NCI-H1930 (cell line): ENCODE results near the gene RHBDD3.

Experiments used
- DNase-seq, 2 experiments: peaks; one replicate each; lab custom pipeline; 2025; lab: John Stamatoyannopoulos, UW

The RHBDD3 gene

DNA sequence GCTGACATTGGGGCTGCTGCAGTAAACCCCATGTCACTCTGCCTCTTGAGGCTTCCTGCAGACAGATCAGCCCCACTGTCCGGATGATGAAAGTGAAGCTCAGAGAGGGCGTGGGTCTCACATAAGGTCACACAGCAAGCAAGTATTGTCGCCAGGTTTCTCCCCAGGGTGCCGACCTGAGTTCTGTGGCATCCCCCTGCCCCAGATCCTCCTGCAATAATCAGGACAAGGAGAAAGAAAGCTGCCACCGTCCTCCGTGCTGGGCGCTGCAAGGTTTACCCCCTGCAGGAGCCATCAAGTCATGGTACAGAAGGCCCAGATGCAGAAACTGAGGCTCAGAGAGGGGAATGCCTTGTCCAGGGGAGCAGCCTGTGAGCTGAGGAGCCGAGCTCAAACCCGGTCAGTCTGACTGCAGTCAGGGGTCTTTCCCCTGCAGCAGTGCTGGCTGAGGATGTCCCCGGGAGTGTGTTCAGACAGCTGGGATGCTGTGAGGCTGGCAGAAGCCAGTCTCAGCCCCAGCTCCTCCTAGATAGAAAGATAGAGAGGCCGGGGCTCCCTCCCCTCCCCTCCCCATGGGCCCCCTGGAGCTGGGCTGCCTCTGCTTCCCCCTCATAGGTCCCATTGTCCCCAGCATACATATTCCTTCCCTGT lies 48.9 kb downstream of the RHBDD3 start:
- DNase-seq: no peak

DNA sequence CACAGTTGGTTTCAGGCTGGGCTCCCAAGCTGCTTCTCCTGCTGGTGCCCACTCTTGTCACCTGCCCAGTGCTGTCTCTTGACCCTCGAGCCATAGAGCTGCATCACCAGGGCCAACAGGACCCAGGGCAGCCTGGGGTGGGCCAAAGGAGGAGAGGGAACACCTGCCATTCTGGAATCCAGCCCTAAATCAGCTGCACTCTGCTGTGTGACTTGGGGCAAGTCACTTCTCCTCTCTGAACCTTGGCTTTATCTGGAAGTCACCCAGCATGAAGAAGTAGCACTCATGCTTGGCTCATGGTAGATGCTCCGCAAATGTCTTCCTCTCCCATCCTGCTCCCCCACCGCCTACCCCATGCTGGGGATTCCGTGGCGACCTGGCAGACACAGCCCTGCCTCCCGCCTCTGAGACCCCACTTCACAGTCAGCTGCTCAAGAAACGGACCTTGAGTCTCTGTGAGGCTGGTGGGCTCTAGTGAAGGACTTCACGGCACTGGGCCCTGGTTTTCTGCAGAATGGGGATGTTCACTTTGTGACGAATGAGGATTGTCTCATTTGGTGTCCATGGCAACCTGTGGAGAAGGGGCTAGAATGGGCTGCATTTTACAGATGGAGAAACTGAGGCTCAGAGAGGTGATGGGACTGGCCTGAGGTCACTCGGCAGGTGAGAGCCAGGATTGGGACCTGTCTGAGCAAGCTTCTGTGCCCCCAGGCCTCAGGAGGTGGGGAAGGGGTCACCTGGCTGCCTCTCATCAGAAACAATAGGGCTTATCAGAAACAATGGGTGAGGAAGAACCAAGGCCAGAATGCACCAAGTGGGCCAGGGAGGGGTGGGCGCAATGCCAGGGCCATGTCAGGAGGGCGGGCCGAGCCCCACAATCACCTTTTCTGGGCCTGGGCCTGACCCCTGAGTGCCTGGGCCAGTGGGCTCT lies 49.7 kb downstream of the RHBDD3 start:
- no peak for DNase-seq

DNA sequence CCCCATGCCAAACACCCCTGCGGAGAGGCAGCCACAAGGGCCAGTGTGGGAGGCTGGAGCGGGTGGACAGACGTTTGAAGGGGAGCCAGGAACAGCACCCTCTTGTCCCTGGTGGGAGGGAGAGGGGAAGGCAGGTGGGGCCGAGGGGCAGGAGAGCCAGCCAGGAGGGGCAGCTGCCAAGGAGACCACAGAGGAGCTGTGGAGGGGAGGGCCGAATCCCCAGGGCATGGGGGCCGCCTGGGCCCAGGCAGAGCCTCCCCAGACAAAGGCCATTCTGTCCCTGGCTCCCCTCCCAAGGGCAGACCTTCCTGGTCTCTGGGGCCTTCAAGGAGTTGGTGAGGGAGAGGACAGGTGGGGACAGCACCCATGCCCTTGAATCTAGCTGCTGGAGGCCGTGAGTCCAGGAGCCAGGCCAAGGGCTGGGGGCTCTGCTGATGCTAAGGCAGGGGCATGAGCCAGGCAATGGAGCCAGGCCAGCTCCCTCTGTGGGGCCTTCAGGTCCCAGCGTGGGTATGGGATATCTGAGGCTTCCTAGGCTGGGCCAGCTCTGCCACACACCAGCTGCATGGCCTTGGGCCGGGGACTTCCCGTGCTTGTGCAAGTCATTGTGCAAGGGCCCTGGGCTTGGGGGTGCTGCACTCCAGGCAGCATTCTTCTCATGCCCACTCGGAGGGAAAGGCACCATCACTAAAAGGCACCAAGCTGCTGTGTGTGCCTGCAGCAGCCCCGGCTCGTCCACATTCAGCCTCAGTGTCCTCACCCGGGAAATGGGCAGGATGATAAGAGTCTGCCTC lies 50.7 kb downstream of the RHBDD3 start:
- DNase-seq: no peak

DNA sequence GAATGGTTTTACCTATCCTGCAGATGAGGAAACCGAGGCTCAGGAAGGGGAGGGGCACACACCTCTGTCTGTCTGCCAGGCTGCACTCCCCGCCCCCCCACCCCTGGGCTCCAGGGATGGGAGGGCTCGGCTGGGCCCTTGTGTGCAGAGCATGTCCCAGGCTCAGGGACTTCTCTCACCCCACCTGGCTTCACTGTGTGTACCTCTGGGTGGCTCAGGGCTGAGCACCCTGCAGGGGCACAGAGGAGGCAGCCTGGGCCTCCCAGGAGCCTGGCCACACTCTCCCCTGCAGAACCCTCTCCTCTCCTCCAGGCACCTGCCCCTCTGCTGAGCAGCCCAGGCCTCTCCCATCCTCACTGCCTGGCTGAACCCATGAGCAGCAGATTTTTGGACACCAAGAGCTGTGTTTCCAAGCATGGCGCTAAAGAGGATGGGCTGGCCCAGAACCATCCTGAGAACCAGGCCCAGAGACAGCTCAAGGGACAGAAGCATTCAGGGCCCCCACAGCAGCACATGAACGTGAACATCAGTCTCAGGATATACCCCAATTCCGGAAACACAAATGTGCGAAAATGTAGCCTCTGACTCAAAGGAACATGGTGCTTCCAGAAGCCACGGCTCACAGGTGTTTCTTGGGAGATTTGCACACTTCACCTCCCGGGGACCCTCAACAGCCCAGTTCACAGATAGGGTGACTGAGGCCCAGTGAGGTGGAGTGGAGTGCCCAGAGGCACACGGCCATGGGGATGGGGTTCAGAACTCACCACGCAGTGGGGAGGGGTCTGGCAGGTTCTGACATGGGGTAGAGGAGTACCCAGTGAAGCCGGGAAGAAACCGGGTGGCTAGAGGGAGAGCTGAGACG lies 51.5 kb downstream of the RHBDD3 start:
- no peak for DNase-seq

DNA sequence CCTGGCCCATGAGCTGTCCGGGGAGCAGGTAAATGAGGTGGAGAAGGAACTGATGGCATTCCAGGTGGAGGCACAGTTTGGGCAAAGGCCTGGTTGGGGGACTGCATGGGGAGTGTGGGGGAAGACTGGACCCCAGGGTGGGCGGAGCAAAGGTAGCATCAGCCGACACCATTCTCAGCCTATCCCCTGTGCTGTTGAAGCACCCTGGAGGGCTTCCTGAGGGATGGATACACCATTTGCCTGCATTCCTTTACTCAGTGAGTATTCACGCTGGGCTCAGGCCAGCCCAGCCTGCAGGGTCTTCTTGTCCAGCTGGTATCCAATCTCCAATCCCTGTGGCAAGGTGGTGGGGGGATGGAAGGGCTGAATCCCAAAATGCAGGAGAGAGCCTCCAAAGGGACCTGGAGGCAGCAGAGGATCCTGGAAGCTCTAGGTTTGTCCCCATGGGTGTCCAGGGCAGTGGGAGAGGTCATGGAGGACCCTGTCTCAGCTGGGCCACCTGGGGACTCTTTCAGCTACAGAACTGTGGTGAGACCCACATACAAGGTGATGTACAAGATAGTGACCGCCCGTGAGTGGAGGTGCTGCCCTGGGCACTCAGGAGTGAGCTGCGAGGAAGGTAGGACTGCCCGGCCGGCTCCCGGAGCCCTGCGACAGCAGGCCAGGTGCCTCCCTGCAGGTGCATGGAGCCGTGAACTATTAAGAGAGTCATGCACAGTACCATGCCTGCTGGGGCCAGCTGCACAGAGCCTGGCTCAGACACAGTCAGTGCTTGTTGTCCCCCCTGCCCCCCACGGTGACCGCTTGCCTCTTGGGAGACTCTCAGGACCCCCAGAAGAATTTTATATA lies 52.5 kb downstream of the RHBDD3 start:
- no peak for DNase-seq

DNA sequence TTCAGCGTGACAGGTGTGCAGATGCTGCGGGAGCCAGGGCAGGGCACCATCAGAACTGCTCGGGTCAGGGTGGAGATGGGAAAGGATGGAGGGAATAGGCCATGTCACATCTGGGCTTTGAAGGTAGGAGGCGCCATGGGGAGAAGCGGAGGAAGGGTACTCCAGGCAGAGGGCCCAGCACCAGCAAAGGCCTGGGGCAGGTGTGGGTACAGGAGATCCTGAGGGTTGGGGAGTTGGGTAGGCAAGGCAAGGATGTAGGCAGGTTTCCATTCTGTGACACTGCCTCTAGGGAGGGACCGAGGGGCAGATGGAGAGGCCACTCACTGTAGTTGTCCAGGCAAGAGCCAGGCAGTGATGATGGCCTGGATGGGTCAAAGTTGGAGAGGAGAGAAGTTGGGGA lies 53.5 kb downstream of the RHBDD3 start:
- DNase-seq: no peak

DNA sequence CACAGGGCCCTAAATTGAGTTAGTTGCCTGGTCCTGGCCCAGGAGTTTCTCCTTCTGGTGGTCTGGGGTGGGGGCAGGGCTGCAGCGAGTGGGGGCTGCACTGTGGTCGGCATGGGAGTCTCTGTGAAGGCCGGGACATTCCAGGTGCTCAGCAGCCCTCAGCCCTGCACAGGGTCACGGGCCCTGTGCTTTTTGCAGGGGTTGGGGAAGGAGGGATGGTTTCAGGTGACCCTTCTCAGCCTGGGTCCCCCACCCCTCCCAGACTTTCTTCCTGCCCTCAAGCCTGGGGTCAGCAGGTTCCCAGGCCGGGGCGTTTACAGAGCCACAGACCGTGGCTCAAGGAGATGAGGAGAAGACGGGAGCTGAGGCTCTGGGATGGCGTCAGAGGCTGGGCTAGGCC lies 54.3 kb downstream of the RHBDD3 start:
- no peak for DNase-seq

DNA sequence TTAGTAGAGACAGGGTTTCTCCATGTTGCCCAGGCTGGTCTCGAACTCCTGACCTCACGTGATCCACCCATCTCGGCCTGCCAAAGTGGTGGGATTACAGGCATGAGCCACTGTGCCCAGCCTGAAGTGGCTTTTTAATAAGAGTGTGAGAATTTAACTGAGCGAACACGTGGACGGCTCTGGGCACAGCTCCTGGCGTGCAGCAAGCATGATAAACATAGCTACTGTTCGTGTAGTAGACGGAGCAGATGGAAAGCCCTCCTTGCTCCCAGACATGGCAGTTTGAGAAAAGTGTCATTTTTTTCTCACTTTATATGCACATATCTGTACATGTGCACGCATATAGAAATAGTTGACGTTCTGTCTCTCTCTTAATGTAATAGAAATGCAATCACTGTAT lies 55.0 kb downstream of the RHBDD3 start:
- DNase-seq: no peak

DNA sequence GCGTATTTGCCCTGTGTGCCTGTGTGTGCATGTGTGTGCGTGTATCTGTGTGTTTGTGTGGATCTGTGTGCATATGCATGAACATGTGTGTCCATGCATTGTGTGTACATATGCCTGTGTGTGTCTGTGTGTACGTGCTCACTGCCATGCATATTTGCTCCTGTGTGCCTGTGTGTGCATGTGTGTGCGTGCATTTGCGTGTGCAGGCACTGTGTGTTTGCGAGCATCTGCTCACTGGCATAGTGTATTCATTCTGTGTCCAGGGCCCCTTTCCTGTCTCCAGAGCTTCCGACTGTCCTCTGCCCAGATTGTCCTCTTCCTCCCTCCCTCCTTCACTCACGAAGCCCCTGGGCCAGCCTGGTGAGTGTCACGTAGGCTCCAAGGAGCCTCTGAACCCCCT lies 56.3 kb downstream of the RHBDD3 start:
- no peak for DNase-seq

DNA sequence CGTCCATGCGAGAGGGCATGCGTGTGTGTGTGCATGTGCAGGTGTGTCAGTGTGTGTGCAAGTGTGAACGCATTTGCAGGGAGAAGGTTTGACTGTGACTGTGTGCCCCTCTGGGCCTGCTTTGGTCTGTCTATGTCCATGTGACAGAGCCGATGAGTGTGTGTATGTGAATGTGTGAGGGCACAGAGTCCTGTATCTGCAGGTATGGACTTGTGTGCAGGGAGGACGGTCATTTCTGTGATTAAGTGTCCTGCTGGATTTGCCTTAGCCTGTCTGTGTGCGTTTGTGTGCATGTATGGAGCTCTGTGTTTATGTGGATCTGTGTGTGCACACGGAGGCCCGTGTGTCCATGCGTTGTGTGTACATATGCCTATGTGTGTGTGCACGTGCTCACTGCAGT lies 56.7 kb downstream of the RHBDD3 start:
- no peak for DNase-seq
